Measurements from ENCODE around the gene CRADD. TPM values are rescaled to one million over a fixed set of nuclear protein-coding genes. Genes with fewer than 3 reads are reported as not detected.

CRADD gene
- total RNA-seq, 1 experiment from 2014 or later, result 7.6 TPM

GRCh38 chr12:93707836-93708235 is 30.7 kb downstream of the CRADD start:
- no CpG with 5 or more reads among the region's 1 CpG for WGBS (ENCODE audit: extremely low coverage, insufficient read length, low lambda C conversion rate)
- Mint-ChIP-seq H3K9me3 (peaks cover 13 to 17% of the 10 kb centered on the region in 2 experiments), H3K27me3 (ENCODE audit: low read depth) (no peaks in the 10 kb centered on the region), H3K4me3 (no peak overlapping the region), H3K36me3 (ENCODE audit: insufficient read depth in 1 of 3, low read depth in 3 of 3) (peaks cover 9 to 19% (median 15%) of the 10 kb centered on the region in 3 experiments), H3K4me1 (peaks cover 18 to 20% of the 10 kb centered on the region in 2 experiments), H3K27ac (no peak overlapping the region)
- H2AFZ ChIP-seq (ENCODE audit: low read length), result no peak overlapping the region
- no peak overlapping the region for H3K9ac ChIP-seq (ENCODE audit: extremely low read depth, insufficient read length, low read length)
- H2BK120ac ChIP-seq (ENCODE audit: low read depth, low read length, poor library complexity, severe bottlenecking), result no peak overlapping the region
- no peaks in the 10 kb centered on the region for H3K9me3 ChIP-seq (ENCODE audit: control insufficient read depth, low read depth, low read length)
- H2BK12ac ChIP-seq (ENCODE audit: insufficient read length, low read depth, low read length), result no peak overlapping the region
- no peak overlapping the region for H4K8ac ChIP-seq (replicated peaks; ENCODE audit: insufficient read length, low read depth, low read length)
- no peaks in the 10 kb centered on the region for H3K27me3 ChIP-seq (ENCODE audit: insufficient read depth, low read length)
- no peak overlapping the region for H3K14ac ChIP-seq (ENCODE audit: insufficient read depth, low read length)
- H2BK15ac ChIP-seq (ENCODE audit: low read depth, low read length), result no peak overlapping the region
- H3K4ac ChIP-seq (ENCODE audit: low read depth, low read length), result no peak overlapping the region
- no peak overlapping the region for H2BK5ac ChIP-seq (ENCODE audit: insufficient read length, low read length)
- no peak overlapping the region for H3K4me2 ChIP-seq (ENCODE audit: insufficient read depth, insufficient read length, low read length)
- H4K91ac ChIP-seq (ENCODE audit: insufficient read length, low read depth, low read length), result no peak overlapping the region
- no peak overlapping the region for H3K23ac ChIP-seq (ENCODE audit: insufficient read length, low read depth, low read length)
- no peaks in the 10 kb centered on the region for H3K79me2 ChIP-seq (ENCODE audit: insufficient read depth, low read length)
- H3K27ac ChIP-seq (ENCODE audit: insufficient read length, low read depth, low read length), result no peak overlapping the region
- no peak overlapping the region for H2BK20ac ChIP-seq (ENCODE audit: low read depth, low read length, poor library complexity, severe bottlenecking)
- no peaks in the 10 kb centered on the region for H4K20me1 ChIP-seq (ENCODE audit: control insufficient read depth, insufficient read depth, insufficient read length)
- no peak overlapping the region for H2AK5ac ChIP-seq (ENCODE audit: insufficient read length, low read length)
- H3K79me1 ChIP-seq (ENCODE audit: insufficient read depth, low read depth, low read length, poor library complexity, severe bottlenecking), result no peaks in the 10 kb centered on the region
- H3K4me1 ChIP-seq (ENCODE audit: insufficient read depth, low read length), result no peaks in the 10 kb centered on the region; the same call in 1 of the 2 replicates
- no peak overlapping the region for H4K5ac ChIP-seq (ENCODE audit: insufficient read length, low read depth, low read length)
- no peaks in the 10 kb centered on the region for H3K23me2 ChIP-seq (ENCODE audit: insufficient read length, low read depth, low read length, poor library complexity, severe bottlenecking)
- no peak overlapping the region for H3K18ac ChIP-seq (ENCODE audit: insufficient read length, low read depth, low read length)
- no peak for DNase-seq
- TF ChIP-seq CTCF (conservative IDR thresholded peaks at IDR 0.05), result no peak
- H3K56ac ChIP-seq (ENCODE audit: insufficient read length, low read depth, low read length), result no peak overlapping the region
- no peak overlapping the region for H3T11ph ChIP-seq (ENCODE audit: low read length)

Measured in H9 (cell line).